ENCODE results near the gene RSPO3.
A peak's percentile ranks its signal among the peaks of the same experiment; 100 is the strongest.

RSPO3 gene, protein sequence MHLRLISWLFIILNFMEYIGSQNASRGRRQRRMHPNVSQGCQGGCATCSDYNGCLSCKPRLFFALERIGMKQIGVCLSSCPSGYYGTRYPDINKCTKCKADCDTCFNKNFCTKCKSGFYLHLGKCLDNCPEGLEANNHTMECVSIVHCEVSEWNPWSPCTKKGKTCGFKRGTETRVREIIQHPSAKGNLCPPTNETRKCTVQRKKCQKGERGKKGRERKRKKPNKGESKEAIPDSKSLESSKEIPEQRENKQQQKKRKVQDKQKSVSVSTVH

DNA sequence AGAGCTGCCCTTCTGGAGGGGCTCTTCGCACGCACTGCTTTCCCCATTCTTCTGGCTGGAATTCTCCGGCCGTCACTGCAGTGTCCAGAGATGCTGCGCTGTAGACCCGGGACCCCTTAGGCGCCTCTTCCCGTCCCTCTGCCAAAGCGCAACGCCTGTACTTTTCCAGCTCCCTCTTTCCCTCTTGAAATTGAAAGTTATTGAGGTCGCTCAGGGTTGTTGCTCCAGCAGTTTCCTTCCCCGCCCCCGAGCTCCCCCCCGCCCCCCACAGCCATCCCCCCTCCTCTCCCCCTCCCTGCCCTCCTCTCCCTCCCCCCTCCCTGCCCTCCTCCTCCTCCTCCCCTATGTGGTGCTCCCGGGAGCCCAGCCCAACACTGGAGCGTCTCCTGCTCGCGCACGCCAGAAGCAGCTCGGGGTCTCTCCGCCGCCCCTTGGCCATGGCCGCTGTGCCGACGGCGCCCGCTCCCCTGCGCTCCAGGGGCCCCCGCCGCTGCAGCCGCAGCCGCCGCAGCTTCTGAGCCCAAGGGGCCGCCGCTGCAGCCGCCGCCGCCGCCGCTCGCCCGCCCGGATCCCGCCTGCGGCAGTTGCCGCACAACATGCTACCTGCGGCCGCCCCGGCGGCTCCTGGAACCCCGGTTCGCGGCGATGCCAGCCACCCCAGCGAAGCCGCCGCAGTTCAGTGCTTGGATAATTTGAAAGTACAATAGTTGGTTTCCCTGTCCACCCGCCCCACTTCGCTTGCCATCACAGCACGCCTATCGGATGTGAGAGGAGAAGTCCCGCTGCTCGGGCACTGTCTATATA is at the start of gene RSPO3:
Gene RSPO3 (plus strand): TSS at position 374 of the 804 bp plus-strand sequence. CDS start 522 bp downstream, outside the sequence.
- Histone ChIP-seq H3K36me3 (ENCODE audit: insufficient read depth, low read length) (no peaks in the 10 kb centered on the region), H3K4me1 (ENCODE audit: insufficient read depth, low read length) (no peaks in the 10 kb centered on the region), H3K9ac (ENCODE audit: low read depth, low read length) (peak within 1 kb of the TSS; percentile 63; the same call in 1 of the 2 replicates), H3K9me3 (ENCODE audit: control insufficient read depth, insufficient read depth, low read length) (no peaks in the 10 kb centered on the region)

DNA sequence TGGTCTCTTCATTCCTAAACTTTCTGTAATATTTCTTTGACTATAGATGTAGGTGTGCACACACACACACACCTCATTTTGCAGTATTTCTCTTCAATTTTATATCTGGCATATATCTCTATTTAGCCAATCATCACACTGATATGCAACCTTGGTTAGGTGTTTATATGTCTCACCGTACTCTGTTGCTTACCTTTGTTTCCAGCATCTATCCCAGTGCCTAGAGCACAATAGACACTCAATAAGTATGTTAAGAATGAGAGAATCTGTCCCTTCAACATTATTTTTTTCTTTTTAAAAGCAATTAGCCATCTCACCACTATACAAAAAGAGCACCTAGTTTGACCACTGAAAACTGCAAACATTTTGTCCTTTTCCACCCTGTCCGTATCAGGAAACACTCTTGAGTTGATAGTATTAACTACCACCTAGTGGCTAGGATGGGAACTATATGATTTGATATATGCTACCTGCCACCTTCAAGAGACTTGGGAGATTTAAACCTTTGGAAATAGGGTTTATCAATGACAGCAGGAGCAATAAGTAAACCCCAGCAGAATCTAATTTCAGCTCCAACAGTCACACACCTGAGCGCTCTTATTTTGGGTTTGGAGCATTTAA is 48.7 kb upstream of the RSPO3 start:
- no peak overlapping the region for H3K9ac ChIP-seq (ENCODE audit: low read depth, low read length)
- H3K9me3 ChIP-seq (ENCODE audit: control insufficient read depth, insufficient read depth, low read length): no peaks in the 10 kb centered on the region
- H3K4me1 ChIP-seq (ENCODE audit: insufficient read depth, low read length): peaks cover 2% of the 10 kb centered on the region; the same call in 1 of the 2 replicates
- no peaks in the 10 kb centered on the region for H3K36me3 ChIP-seq (ENCODE audit: insufficient read depth, low read length)

DNA sequence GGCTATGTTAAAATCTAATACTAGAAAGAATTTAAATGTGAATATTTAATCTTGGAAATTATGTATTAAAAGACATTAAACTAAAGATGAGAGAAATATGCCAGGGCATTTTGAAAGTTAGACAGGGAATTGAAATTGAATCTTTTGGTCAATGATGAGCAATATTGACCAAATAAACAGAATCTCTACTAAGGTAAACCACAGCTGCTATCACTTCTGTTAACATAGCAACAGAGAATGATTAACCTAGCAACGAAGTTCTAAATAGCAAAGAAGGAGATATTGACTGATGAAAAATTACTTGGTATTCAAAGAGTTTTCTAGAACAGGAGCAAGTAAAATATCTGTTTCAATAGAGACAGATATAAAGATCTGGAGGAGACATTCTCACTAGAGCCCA is 45.2 kb upstream of the RSPO3 start:
- Histone ChIP-seq H3K9ac (ENCODE audit: low read depth, low read length) (no peak overlapping the region), H3K4me1 (ENCODE audit: insufficient read depth, low read length) (peaks cover 12% of the 10 kb centered on the region; the same call in 1 of the 2 replicates), H3K36me3 (ENCODE audit: insufficient read depth, low read length) (no peaks in the 10 kb centered on the region), H3K9me3 (ENCODE audit: control insufficient read depth, insufficient read depth, low read length) (no peaks in the 10 kb centered on the region)

DNA sequence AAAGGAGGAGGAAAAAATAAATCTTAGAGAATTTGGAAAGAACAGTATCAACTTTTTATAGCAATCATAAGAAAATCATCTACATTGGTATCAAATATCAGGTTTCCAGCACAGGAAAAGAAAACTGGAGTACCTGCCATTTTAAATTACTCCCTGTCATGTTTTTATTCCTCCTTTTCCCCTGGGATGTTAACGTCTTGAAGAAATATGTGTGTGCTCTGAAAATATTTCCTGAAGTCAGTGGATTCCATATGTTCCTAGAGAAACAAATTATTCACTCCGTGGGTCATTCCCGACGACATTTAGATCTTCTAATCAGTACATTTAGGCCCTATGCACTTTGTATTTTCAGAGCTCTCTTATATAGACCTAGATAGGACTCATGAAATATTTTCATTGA is 42.0 kb upstream of the RSPO3 start:
- Histone ChIP-seq H3K36me3 (ENCODE audit: insufficient read depth, low read length) (no peaks in the 10 kb centered on the region), H3K9ac (ENCODE audit: low read depth, low read length) (no peak overlapping the region), H3K4me1 (ENCODE audit: insufficient read depth, low read length) (peaks cover 12% of the 10 kb centered on the region; the same call in 1 of the 2 replicates), H3K9me3 (ENCODE audit: control insufficient read depth, insufficient read depth, low read length) (no peaks in the 10 kb centered on the region)

DNA sequence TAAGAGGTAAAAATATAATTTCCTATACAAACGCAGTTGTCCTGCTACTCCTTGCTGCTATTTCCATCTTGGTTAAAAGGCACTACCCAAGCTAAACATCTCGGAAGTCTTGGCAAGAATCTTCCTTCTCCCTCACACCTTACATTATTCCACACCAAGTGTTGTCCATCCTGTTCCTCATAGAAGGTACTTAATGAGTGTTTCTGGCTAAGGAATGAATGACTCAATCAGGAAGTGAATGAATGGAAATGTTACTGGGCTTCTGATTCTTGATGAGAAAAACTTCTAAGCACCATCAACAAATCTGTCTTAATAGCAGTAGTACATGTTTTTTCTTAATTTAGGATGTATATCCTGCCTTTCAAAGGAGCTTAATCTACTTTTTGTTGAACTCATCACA is 40.6 kb upstream of the RSPO3 start:
- H3K9ac ChIP-seq (ENCODE audit: low read depth, low read length): no peak overlapping the region
- peaks cover 12% of the 10 kb centered on the region; the same call in 1 of the 2 replicates for H3K4me1 ChIP-seq (ENCODE audit: insufficient read depth, low read length)
- H3K9me3 ChIP-seq (ENCODE audit: control insufficient read depth, insufficient read depth, low read length): no peaks in the 10 kb centered on the region
- H3K36me3 ChIP-seq (ENCODE audit: insufficient read depth, low read length): no peaks in the 10 kb centered on the region

DNA sequence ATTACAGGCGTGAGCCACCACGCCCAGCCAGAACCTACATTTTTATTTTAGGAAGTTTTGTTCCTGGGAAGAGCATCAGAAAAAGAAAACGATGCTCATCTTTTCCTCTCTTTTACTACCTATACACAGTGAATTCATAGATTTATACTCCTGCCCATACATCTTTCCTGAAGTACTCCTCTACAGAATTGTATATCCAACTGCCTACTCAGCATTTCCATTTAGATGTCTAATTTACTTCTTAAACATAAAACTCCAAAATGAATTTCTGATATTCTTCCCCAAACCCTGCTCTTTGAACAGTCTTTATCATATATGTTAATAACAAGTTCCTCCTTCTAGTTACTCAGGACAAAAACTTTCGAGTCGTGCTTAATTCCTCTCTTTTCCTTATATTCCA is 39.8 kb upstream of the RSPO3 start:
- H3K9ac ChIP-seq (ENCODE audit: low read depth, low read length): no peak overlapping the region
- peaks cover 12% of the 10 kb centered on the region; the same call in 1 of the 2 replicates for H3K4me1 ChIP-seq (ENCODE audit: insufficient read depth, low read length)
- no peaks in the 10 kb centered on the region for H3K9me3 ChIP-seq (ENCODE audit: control insufficient read depth, insufficient read depth, low read length)

DNA sequence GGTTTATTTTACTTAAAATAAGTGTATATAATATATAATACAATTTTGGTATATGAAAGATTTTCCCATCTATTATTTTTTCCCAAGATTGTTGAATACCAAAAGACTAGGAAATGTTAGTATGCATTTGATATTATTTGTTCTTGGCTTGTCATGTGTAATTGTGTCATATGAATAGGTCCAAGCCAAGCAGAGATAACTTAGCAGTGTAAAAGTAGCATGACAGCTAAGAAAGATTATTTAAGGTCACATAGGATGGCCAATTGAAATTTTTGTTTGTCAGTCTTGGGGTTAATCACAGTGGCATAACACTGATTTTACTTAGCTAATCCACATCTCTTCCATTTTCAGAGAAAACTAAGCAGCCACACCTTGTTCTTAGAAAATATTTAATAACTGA is 38.8 kb upstream of the RSPO3 start:
- H3K9ac ChIP-seq (ENCODE audit: low read depth, low read length): no peak overlapping the region
- H3K36me3 ChIP-seq (ENCODE audit: insufficient read depth, low read length): no peaks in the 10 kb centered on the region
- H3K9me3 ChIP-seq (ENCODE audit: control insufficient read depth, insufficient read depth, low read length): no peaks in the 10 kb centered on the region
- H3K4me1 ChIP-seq (ENCODE audit: insufficient read depth, low read length): peaks cover 11% of the 10 kb centered on the region; the same call in 1 of the 2 replicates

More for the DNA sequence above, 39.8 kb upstream of the RSPO3 start:
- H3K36me3 ChIP-seq (ENCODE audit: insufficient read depth, low read length): no peaks in the 10 kb centered on the region

DNA sequence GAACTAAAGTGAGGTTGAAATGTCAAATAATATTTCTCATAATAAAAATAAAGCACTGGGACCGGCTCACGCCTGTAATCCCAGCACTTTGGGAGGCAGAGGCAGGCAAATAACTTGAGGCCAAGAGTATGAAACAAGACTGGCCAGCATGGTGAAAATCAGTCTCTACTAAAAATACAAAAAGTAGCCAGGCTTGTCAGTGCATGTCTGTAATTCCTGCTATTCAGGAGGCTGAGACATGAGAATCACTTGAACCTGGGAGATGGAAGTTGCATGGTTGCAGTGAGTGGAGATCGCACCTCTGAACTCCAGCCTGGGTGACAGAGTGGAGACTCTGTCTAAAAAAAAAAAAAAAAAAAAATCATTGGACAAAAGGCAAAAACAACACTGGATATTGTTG is 38.4 kb upstream of the RSPO3 start:
- Histone ChIP-seq H3K4me1 (ENCODE audit: insufficient read depth, low read length) (peaks cover 9% of the 10 kb centered on the region; the same call in 1 of the 2 replicates), H3K9me3 (ENCODE audit: control insufficient read depth, insufficient read depth, low read length) (no peaks in the 10 kb centered on the region), H3K36me3 (ENCODE audit: insufficient read depth, low read length) (no peaks in the 10 kb centered on the region), H3K9ac (ENCODE audit: low read depth, low read length) (no peak overlapping the region)

DNA sequence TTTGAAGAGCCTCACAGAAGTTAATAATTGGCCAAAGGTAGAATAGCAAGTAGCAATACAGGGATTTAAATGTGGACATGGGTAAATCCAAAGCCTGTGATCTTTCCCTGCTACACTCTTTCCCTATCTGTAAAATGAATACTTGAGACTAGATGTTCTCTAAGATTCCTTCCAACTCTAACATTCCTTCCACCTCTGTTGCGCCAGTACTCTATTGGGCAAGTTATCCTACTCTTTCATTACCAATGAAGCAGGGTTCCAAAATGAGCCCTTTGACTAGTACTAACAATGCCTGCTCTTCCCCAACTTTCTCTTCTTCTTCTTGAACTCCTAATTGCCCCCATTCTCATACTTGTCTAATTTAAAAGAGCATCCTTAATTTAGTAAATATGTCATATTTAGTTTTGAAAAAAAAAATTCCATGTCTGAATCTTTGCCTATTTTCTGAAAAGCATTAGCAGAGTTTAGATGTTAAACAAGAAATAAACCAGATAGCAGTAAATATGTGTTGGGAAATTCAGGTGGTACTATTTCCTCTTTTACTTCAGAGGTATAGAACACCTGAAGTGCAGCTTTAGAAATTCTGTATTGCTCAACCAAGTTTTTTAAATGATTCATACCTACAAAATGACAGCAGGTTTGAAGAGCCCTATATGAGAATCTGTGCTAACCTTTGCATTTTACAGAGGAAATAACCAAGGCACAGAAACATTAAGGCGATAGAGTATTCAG is 35.1 kb upstream of the RSPO3 start:
- Histone ChIP-seq H3K4me1 (ENCODE audit: insufficient read depth, low read length) (no peaks in the 10 kb centered on the region), H3K9ac (ENCODE audit: low read depth, low read length) (no peak overlapping the region), H3K9me3 (ENCODE audit: control insufficient read depth, insufficient read depth, low read length) (no peaks in the 10 kb centered on the region), H3K36me3 (ENCODE audit: insufficient read depth, low read length) (no peaks in the 10 kb centered on the region)

DNA sequence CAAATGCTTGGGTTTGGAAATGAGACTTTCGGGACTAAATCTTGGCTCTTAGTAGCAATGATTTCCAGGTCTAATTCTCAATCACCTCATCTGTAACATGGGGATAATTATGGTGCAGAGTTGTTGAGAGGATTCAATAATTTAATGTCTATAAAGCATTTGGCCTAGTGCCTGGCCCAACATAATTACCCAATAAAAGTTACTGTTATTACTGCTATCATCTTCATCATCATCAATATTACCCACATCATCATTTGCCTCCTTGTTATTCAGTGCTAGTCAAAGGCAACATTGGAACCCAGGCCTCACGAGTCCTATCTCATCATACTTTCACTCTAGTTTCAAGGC is 34.5 kb upstream of the RSPO3 start:
- Histone ChIP-seq H3K9me3 (ENCODE audit: control insufficient read depth, insufficient read depth, low read length) (no peaks in the 10 kb centered on the region), H3K36me3 (ENCODE audit: insufficient read depth, low read length) (no peaks in the 10 kb centered on the region), H3K4me1 (ENCODE audit: insufficient read depth, low read length) (no peaks in the 10 kb centered on the region), H3K9ac (ENCODE audit: low read depth, low read length) (no peak overlapping the region)

DNA sequence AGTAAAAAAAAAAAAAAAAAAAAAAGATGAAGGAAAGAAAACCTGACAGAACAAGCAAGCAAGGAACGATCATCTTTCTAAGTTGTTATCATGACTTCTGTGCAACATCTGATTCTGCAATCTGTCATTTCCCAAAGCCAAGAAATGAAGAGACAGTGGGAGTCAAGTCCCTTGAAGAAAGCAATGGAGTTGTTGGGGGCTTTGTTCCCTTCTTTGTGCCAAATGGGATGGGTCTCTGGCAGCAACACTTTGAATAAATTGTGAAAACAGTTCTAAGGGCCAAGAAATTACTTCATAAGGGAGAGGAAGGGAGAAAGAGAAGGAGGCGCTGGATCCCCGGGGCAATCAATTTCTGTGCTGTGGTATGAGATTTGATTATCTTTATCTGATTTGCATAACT is 33.3 kb upstream of the RSPO3 start:
- Histone ChIP-seq H3K9ac (ENCODE audit: low read depth, low read length) (no peak overlapping the region), H3K4me1 (ENCODE audit: insufficient read depth, low read length) (peaks cover 6% of the 10 kb centered on the region), H3K9me3 (ENCODE audit: control insufficient read depth, insufficient read depth, low read length) (no peaks in the 10 kb centered on the region), H3K36me3 (ENCODE audit: insufficient read depth, low read length) (no peaks in the 10 kb centered on the region)

DNA sequence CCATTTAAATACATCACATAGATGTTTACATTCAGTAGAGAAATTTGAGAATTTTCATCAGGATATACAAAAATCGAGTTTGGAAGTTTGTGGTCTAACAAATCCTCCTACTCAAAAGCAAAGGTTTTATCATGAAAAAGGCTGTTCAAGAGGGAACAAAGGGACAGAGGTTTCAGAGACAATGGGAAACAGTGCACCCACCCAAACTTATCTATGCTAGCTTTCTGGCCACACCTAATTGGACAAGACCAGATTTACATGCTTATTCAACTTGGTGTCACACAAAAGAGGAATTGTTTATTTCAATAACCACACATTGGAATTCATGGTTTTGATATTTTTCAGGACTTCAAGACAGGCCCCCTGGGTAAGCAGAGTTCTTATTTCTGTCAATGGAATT is 28.4 kb upstream of the RSPO3 start:
- H3K9me3 ChIP-seq (ENCODE audit: control insufficient read depth, insufficient read depth, low read length): no peaks in the 10 kb centered on the region
- H3K9ac ChIP-seq (ENCODE audit: low read depth, low read length): no peak overlapping the region
- H3K4me1 ChIP-seq (ENCODE audit: insufficient read depth, low read length): peaks cover 8% of the 10 kb centered on the region
- H3K36me3 ChIP-seq (ENCODE audit: insufficient read depth, low read length): no peaks in the 10 kb centered on the region

DNA sequence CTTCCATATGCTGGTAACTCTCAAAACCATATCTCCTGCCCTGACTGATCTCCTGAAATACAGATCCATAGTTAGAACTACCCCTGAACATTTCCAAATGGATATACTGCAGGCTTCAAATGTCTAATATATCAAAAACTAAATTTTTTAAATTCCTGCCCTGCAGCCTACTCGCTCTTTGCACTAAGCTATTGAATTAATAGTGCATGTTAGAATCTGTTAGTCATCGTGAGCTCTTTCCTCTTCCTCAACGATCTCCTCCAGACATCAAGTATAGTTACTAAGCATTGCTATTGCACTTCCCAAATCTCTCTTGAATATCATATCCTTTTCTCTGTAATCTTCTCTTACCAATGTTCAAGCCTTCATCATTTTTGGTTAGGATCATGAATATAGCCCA is 26.0 kb upstream of the RSPO3 start:
- Histone ChIP-seq H3K4me1 (ENCODE audit: insufficient read depth, low read length) (peaks cover 11% of the 10 kb centered on the region), H3K9ac (ENCODE audit: low read depth, low read length) (no peak overlapping the region), H3K9me3 (ENCODE audit: control insufficient read depth, insufficient read depth, low read length) (no peaks in the 10 kb centered on the region), H3K36me3 (ENCODE audit: insufficient read depth, low read length) (no peaks in the 10 kb centered on the region)

DNA sequence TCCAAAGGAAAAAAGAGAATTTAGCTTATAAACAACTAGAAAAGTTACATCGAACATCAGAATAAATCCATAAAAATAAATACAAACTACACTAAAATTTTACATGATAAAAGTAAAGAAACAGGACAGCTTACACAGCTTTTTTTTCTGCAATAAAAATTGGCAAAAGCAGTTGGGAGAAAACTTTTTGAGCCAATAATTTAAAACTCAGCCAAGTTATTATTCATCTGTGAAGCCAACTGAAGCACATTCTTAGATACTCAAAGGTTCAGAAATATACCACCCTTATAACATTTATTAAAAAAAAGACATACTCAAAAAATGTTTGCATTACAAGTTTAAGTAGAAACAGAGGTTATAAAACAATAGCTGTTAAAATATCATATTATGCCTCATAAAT is 23.7 kb upstream of the RSPO3 start:
- Histone ChIP-seq H3K9me3 (ENCODE audit: control insufficient read depth, insufficient read depth, low read length) (no peaks in the 10 kb centered on the region), H3K4me1 (ENCODE audit: insufficient read depth, low read length) (peaks cover 10% of the 10 kb centered on the region), H3K9ac (ENCODE audit: low read depth, low read length) (no peak overlapping the region), H3K36me3 (ENCODE audit: insufficient read depth, low read length) (no peaks in the 10 kb centered on the region)

All from ES-I3 (cell line).